ENCODE results near the gene CCDC120.

CCDC120 gene

GRCh38 chrX:49102190-49102589 is 43.4 kb downstream of the CCDC120 start:
- no peak for DNase-seq (ENCODE audit: low read depth)

- no peak for DNase-seq (ENCODE audit: low read depth)
Observed at GRCh38 chrX:49103637-49104036, 44.8 kb downstream of the CCDC120 start.

GRCh38 chrX:49106296-49106695 is 47.5 kb downstream of the CCDC120 start:
- DNase-seq (ENCODE audit: low read depth) = no peak

GRCh38 chrX:49106930-49107329 is 48.1 kb downstream of the CCDC120 start:
- peak; percentile 55 for DNase-seq (ENCODE audit: low read depth)

GRCh38 chrX:49108641-49109040 is 49.8 kb downstream of the CCDC120 start:
- DNase-seq (ENCODE audit: low read depth) = no peak

GRCh38 chrX:49110417-49110816 is 51.6 kb downstream of the CCDC120 start:
- DNase-seq (ENCODE audit: low read depth) = no peak

GRCh38 chrX:49111791-49112190 is 53.0 kb downstream of the CCDC120 start:
- DNase-seq (ENCODE audit: low read depth) = no peak

GRCh38 chrX:49116076-49116475 is 57.3 kb downstream of the CCDC120 start:
- no peak for DNase-seq (ENCODE audit: low read depth)

GRCh38 chrX:49116716-49117115 is 57.9 kb downstream of the CCDC120 start:
- no peak for DNase-seq (ENCODE audit: low read depth)

GRCh38 chrX:49117581-49117980 is 58.8 kb downstream of the CCDC120 start:
- no peak for DNase-seq (ENCODE audit: low read depth)
